ENCODE results near the gene ARMC8. TPM values are rescaled to one million over a fixed set of nuclear protein-coding genes. Genes with fewer than 3 reads are reported as not detected.

The ARMC8 gene
- total RNA-seq, 2 experiments from 2014 or later = 48.8 to 57.1 TPM

GRCh38 chr3:138222942-138223287 lies 35.8 kb downstream of the ARMC8 start:
- no peak for TF ChIP-seq CTCF (conservative IDR thresholded peaks at IDR 0.05; ENCODE audit: low read length)
- TF ChIP-seq EZH2phosphoT487 (IDR thresholded peaks at IDR 0.05; ENCODE audit: borderline replicate concordance, low read depth, low read length) = no peak
- Histone ChIP-seq H3K9me2 (ENCODE audit: insufficient read depth, low read length) (no peaks in the 10 kb centered on the region), H3K4me3 (ENCODE audit: low read depth, low read length, poor library complexity, severe bottlenecking) (no peak overlapping the region), H3K4me1 (ENCODE audit: insufficient read depth, low read length, poor library complexity, severe bottlenecking) (no peaks in the 10 kb centered on the region), H3K36me3 (ENCODE audit: insufficient read depth, low read length) (peaks cover 69% of the 10 kb centered on the region), H3K27ac (ENCODE audit: low read depth, low read length, poor library complexity, severe bottlenecking) (no peak overlapping the region), H3K4me2 (ENCODE audit: low read length) (no peak overlapping the region), H2AFZ (ENCODE audit: low read length) (no peak overlapping the region), H3K79me2 (ENCODE audit: insufficient read depth, low read depth, low read length) (peaks cover 22% of the 10 kb centered on the region; the same call in 1 of the 2 replicates), H4K20me1 (ENCODE audit: insufficient read depth, low read length) (0 out of 2 replicates have a peak, but pooled peaks cover 3% of the 10 kb centered on the region), H3K9me3 (ENCODE audit: low read length) (no peaks in the 10 kb centered on the region)
- DNase-seq (ENCODE audit: low spot score) = no peak
- intact Hi-C loops (cut with micrococcal nuclease; ENCODE audit: unreplicated experiment) = no loop called here
- POLR2A ChIA-PET = interaction anchor here (0.8 to 1.3 kb wide), 3 partner anchors 9 to 640 kb away, joined by 3 to 4 read pairs (median 4); no protein-coding TSS in a partner anchor
- CTCF ChIA-PET (ENCODE audit: unreplicated experiment) = no interaction called here
- BruUV-seq (replicated peaks) = no TSS peak

- POLR2A ChIA-PET = no interaction called here
- Histone ChIP-seq H3K79me2 (ENCODE audit: insufficient read depth, low read depth, low read length) (no peaks in the 10 kb centered on the region), H3K4me3 (ENCODE audit: low read depth, low read length, poor library complexity, severe bottlenecking) (no peak overlapping the region), H3K9me2 (ENCODE audit: insufficient read depth, low read length) (no peaks in the 10 kb centered on the region), H3K4me2 (ENCODE audit: low read length) (no peak overlapping the region), H4K20me1 (ENCODE audit: insufficient read depth, low read length) (no peaks in the 10 kb centered on the region), H3K4me1 (ENCODE audit: insufficient read depth, low read length, poor library complexity, severe bottlenecking) (no peaks in the 10 kb centered on the region), H2AFZ (ENCODE audit: low read length) (no peak overlapping the region), H3K27ac (ENCODE audit: low read depth, low read length, poor library complexity, severe bottlenecking) (no peak overlapping the region), H3K9me3 (ENCODE audit: low read length) (no peaks in the 10 kb centered on the region), H3K36me3 (ENCODE audit: insufficient read depth, low read length) (peaks cover 96% of the 10 kb centered on the region)
- intact Hi-C loops (cut with micrococcal nuclease; ENCODE audit: unreplicated experiment) = no loop called here
- no peak for DNase-seq (ENCODE audit: low spot score)
- no TSS peak for BruUV-seq (replicated peaks)
- CTCF ChIA-PET (ENCODE audit: unreplicated experiment) = no interaction called here
- TF ChIP-seq EZH2phosphoT487 (IDR thresholded peaks at IDR 0.05; ENCODE audit: borderline replicate concordance, low read depth, low read length) (no peak), CTCF (conservative IDR thresholded peaks at IDR 0.05; ENCODE audit: low read length) (no peak)
Observed at GRCh38 chr3:138227650-138228049, 40.5 kb downstream of the ARMC8 start.

- no peaks in the 10 kb centered on the region for H3K9me2 ChIP-seq (ENCODE audit: insufficient read depth, low read length)
- no peaks in the 10 kb centered on the region for H3K4me1 ChIP-seq (ENCODE audit: insufficient read depth, low read length, poor library complexity, severe bottlenecking)
- no peak for TF ChIP-seq EZH2phosphoT487 (IDR thresholded peaks at IDR 0.05; ENCODE audit: borderline replicate concordance, low read depth, low read length)
- TF ChIP-seq CTCF (conservative IDR thresholded peaks at IDR 0.05; ENCODE audit: low read length) = no peak
- DNase-seq (ENCODE audit: low spot score) = no peak
- no peak overlapping the region for H2AFZ ChIP-seq (ENCODE audit: low read length)
- BruUV-seq (replicated peaks) = no TSS peak
- POLR2A ChIA-PET = interaction anchor here (1.1 to 2.1 kb wide), 4 partner anchors 9 to 14 kb away, joined by 3 to 7 read pairs (median 4); no protein-coding TSS in a partner anchor
- H3K36me3 ChIP-seq (ENCODE audit: insufficient read depth, low read length) = peaks cover 90% of the 10 kb centered on the region
- H3K4me3 ChIP-seq (ENCODE audit: low read depth, low read length, poor library complexity, severe bottlenecking) = no peak overlapping the region
- intact Hi-C loops (cut with micrococcal nuclease; ENCODE audit: unreplicated experiment) = no loop called here
- CTCF ChIA-PET (ENCODE audit: unreplicated experiment) = no interaction called here
- no peak overlapping the region for H3K4me2 ChIP-seq (ENCODE audit: low read length)
- no peaks in the 10 kb centered on the region for H4K20me1 ChIP-seq (ENCODE audit: insufficient read depth, low read length)
- H3K27ac ChIP-seq (ENCODE audit: low read depth, low read length, poor library complexity, severe bottlenecking) = no peak overlapping the region
- no peaks in the 10 kb centered on the region for H3K79me2 ChIP-seq (ENCODE audit: insufficient read depth, low read depth, low read length)
- no peaks in the 10 kb centered on the region for H3K9me3 ChIP-seq (ENCODE audit: low read length)
Observed at GRCh38 chr3:138230525-138230924, 43.4 kb downstream of the ARMC8 start.
